ENCODE results near the gene CDH12. TPM values are rescaled to one million over a fixed set of nuclear protein-coding genes. Genes with fewer than 3 reads are reported as not detected.

The CDH12 gene
- total and polyA plus RNA-seq, 4 donors: 0.02 to 0.33 (median 0.17) TPM; not detected in 1

DNA sequence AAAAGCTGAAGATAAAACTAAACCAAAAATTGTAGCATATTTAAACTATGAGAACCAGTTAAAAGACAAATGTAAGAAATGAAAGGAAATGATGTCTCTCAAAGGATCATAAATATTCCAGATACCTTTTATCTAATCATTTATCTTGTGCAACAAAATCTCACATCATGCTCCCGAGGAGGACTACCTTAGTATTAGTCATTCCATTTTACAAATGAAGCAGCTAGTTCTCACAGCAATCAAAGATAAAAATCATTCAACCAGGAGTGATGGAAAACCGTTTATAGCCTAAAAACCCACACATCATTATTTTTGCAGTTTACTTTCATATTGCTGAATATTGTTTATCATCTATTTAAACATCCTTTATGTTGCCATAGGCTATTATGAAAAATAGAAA lies 190.0 kb downstream of the CDH12 start:
- H3K36me3 ChIP-seq (ENCODE audit: control insufficient read depth in 4 of 4, insufficient read depth in 3 of 4, low read depth in 1 of 4, low read length in 3 of 4): no peaks in the 10 kb centered on the region
- H3K9me3 ChIP-seq (ENCODE audit: control insufficient read depth in 4 of 4, low read length in 3 of 4): no peaks in the 10 kb centered on the region
- TF ChIP-seq, protein P1, sequence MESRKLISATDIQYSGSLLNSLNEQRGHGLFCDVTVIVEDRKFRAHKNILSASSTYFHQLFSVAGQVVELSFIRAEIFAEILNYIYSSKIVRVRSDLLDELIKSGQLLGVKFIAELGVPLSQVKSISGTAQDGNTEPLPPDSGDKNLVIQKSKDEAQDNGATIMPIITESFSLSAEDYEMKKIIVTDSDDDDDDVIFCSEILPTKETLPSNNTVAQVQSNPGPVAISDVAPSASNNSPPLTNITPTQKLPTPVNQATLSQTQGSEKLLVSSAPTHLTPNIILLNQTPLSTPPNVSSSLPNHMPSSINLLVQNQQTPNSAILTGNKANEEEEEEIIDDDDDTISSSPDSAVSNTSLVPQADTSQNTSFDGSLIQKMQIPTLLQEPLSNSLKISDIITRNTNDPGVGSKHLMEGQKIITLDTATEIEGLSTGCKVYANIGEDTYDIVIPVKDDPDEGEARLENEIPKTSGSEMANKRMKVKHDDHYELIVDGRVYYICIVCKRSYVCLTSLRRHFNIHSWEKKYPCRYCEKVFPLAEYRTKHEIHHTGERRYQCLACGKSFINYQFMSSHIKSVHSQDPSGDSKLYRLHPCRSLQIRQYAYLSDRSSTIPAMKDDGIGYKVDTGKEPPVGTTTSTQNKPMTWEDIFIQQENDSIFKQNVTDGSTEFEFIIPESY (IDR thresholded peaks at IDR 0.05): no peak
- no peak for TF ChIP-seq NR2F2 (IDR thresholded peaks at IDR 0.05)
- no peak for TF ChIP-seq FOXA1 (IDR thresholded peaks at IDR 0.05)
- TF ChIP-seq, protein P2, sequence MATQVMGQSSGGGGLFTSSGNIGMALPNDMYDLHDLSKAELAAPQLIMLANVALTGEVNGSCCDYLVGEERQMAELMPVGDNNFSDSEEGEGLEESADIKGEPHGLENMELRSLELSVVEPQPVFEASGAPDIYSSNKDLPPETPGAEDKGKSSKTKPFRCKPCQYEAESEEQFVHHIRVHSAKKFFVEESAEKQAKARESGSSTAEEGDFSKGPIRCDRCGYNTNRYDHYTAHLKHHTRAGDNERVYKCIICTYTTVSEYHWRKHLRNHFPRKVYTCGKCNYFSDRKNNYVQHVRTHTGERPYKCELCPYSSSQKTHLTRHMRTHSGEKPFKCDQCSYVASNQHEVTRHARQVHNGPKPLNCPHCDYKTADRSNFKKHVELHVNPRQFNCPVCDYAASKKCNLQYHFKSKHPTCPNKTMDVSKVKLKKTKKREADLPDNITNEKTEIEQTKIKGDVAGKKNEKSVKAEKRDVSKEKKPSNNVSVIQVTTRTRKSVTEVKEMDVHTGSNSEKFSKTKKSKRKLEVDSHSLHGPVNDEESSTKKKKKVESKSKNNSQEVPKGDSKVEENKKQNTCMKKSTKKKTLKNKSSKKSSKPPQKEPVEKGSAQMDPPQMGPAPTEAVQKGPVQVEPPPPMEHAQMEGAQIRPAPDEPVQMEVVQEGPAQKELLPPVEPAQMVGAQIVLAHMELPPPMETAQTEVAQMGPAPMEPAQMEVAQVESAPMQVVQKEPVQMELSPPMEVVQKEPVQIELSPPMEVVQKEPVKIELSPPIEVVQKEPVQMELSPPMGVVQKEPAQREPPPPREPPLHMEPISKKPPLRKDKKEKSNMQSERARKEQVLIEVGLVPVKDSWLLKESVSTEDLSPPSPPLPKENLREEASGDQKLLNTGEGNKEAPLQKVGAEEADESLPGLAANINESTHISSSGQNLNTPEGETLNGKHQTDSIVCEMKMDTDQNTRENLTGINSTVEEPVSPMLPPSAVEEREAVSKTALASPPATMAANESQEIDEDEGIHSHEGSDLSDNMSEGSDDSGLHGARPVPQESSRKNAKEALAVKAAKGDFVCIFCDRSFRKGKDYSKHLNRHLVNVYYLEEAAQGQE (IDR thresholded peaks at IDR 0.05): no peak
- TF ChIP-seq HNF4A (conservative IDR thresholded peaks at IDR 0.05): no peak
- TF ChIP-seq JUND (IDR thresholded peaks at IDR 0.05): no peak
- TF ChIP-seq GABPA (IDR thresholded peaks at IDR 0.05 in 1 of 2, conservative IDR thresholded peaks at IDR 0.05 in 1 of 2): no peak
- DNase-seq (ENCODE audit: low spot score): no peak
- 30% methylated on average over 2 of the region's 2 CpGs for WGBS
- H3K9ac ChIP-seq (ENCODE audit: low read depth in 1 of 2, low read length in 2 of 2): no peak overlapping the region
- H3K27me3 ChIP-seq (ENCODE audit: control insufficient read depth in 4 of 4, insufficient read depth in 4 of 4, low read length in 3 of 4): no peaks in the 10 kb centered on the region
- H3K4me1 ChIP-seq (ENCODE audit: control insufficient read depth in 4 of 4, insufficient read depth in 4 of 4, low read length in 3 of 4): no peaks in the 10 kb centered on the region
- no peak overlapping the region for H3K27ac ChIP-seq (ENCODE audit: low read depth in 1 of 2, low read length in 2 of 2)
- no peak overlapping the region for H3K4me3 ChIP-seq (ENCODE audit: low read depth in 1 of 3, low read length in 3 of 3)

DNA sequence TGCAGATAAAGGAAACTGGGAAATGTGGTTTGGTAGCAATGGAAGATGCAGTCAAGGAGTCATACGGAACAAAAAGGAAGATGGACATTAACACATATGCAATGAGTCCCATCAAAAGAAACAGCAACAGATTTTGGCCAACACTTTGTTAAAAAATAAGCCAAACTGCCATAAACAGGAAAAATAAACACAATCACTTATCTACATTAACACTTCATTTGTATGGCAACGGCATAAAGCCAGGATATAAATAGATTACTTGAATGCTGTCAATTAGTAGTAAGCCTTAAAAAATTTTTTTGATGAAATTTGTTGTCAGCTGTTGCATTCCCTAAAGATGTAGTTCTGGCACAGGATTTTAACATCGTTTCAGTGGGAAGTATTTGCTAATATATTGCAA lies 190.8 kb downstream of the CDH12 start:
- no peaks in the 10 kb centered on the region for H3K4me1 ChIP-seq (ENCODE audit: control insufficient read depth in 4 of 4, insufficient read depth in 4 of 4, low read length in 3 of 4)
- H3K36me3 ChIP-seq (ENCODE audit: control insufficient read depth in 4 of 4, insufficient read depth in 3 of 4, low read depth in 1 of 4, low read length in 3 of 4): no peaks in the 10 kb centered on the region
- H3K9ac ChIP-seq (ENCODE audit: low read depth in 1 of 2, low read length in 2 of 2): no peak overlapping the region
- no peak overlapping the region for H3K4me3 ChIP-seq (ENCODE audit: low read depth in 1 of 3, low read length in 3 of 3)
- no peaks in the 10 kb centered on the region for H3K27me3 ChIP-seq (ENCODE audit: control insufficient read depth in 4 of 4, insufficient read depth in 4 of 4, low read length in 3 of 4)
- TF ChIP-seq, protein P3, sequence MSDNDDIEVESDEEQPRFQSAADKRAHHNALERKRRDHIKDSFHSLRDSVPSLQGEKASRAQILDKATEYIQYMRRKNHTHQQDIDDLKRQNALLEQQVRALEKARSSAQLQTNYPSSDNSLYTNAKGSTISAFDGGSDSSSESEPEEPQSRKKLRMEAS (IDR thresholded peaks at IDR 0.05): no peak
- TF ChIP-seq HNF4G (IDR thresholded peaks at IDR 0.05): no peak
- no peak for TF ChIP-seq EGR1 (IDR thresholded peaks at IDR 0.05; ENCODE audit: low read depth in 2 of 2)
- TF ChIP-seq, protein P2 (IDR thresholded peaks at IDR 0.05): no peak
- no peak for TF ChIP-seq SP1 (IDR thresholded peaks at IDR 0.05)
- no peak for TF ChIP-seq GABPA (IDR thresholded peaks at IDR 0.05 in 1 of 2, conservative IDR thresholded peaks at IDR 0.05 in 1 of 2)
- no peak for TF ChIP-seq TAF1 (conservative IDR thresholded peaks at IDR 0.05)
- TF ChIP-seq RXRA (IDR thresholded peaks at IDR 0.05): no peak
- no peak for TF ChIP-seq FOXA2 (IDR thresholded peaks at IDR 0.05)
- TF ChIP-seq HNF4A (conservative IDR thresholded peaks at IDR 0.05): no peak
- TF ChIP-seq NR2F2 (IDR thresholded peaks at IDR 0.05): no peak
- TF ChIP-seq, protein P1 (IDR thresholded peaks at IDR 0.05): no peak
- TF ChIP-seq, protein P4, sequence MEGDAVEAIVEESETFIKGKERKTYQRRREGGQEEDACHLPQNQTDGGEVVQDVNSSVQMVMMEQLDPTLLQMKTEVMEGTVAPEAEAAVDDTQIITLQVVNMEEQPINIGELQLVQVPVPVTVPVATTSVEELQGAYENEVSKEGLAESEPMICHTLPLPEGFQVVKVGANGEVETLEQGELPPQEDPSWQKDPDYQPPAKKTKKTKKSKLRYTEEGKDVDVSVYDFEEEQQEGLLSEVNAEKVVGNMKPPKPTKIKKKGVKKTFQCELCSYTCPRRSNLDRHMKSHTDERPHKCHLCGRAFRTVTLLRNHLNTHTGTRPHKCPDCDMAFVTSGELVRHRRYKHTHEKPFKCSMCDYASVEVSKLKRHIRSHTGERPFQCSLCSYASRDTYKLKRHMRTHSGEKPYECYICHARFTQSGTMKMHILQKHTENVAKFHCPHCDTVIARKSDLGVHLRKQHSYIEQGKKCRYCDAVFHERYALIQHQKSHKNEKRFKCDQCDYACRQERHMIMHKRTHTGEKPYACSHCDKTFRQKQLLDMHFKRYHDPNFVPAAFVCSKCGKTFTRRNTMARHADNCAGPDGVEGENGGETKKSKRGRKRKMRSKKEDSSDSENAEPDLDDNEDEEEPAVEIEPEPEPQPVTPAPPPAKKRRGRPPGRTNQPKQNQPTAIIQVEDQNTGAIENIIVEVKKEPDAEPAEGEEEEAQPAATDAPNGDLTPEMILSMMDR (IDR thresholded peaks at IDR 0.05; ENCODE audit: low read depth, low read length, missing input control): no peak
- TF ChIP-seq, protein P5, sequence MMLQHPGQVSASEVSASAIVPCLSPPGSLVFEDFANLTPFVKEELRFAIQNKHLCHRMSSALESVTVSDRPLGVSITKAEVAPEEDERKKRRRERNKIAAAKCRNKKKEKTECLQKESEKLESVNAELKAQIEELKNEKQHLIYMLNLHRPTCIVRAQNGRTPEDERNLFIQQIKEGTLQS (IDR thresholded peaks at IDR 0.05): no peak
- 37% methylated on average over 3 of the region's 3 CpGs for WGBS
- no peak for DNase-seq (ENCODE audit: low spot score)
- H3K27ac ChIP-seq (ENCODE audit: low read depth in 1 of 2, low read length in 2 of 2): no peak overlapping the region
- no peaks in the 10 kb centered on the region for H3K9me3 ChIP-seq (ENCODE audit: control insufficient read depth in 4 of 4, low read length in 3 of 4)
